HL-60 (cell line): ENCODE results near the gene KIAA0408.

ENCODE experiments used
- DNase-seq, 2 experiments: peaks; one replicate each; pipeline ENCODE4 v3.0.0-alpha.2; 2010 to 2020; ENCODE audit warnings: low read depth in 1 of 2, low spot score in 1 of 2
- H3K27ac ChIP-seq: fragments of 250-450 bp; sonication (Bioruptor Pico); replicated peaks from 2 replicates; pipeline ENCODE4 v1.5.1; 2020; ENCODE audit warnings: mild to moderate bottlenecking, moderate library complexity
- H3K27me3 ChIP-seq: fragments of 250-450 bp; sonication (Bioruptor Pico); 2 replicates; pipeline ENCODE4 v1.5.1; 2021; ENCODE audit warnings: mild to moderate bottlenecking, moderate library complexity; ENCODE audit not compliant: insufficient read depth, poor library complexity, severe bottlenecking
- H3K4me3 ChIP-seq: replicated peaks from 2 replicates; pipeline ENCODE4 v1.5.1; 2011; ENCODE audit warnings: mild to moderate bottlenecking, control low read depth, low read length; ENCODE audit not compliant: insufficient read depth
- GABPA ChIP-seq: IDR thresholded peaks from 2 replicates; pipeline ENCODE4 v1.6.1; 2012; ENCODE audit warnings: low read depth
- POLR2AphosphoS5 ChIP-seq: IDR thresholded peaks from 2 replicates; pipeline ENCODE4 v1.6.1; 2012; ENCODE audit warnings: low read depth
- REST ChIP-seq: IDR thresholded peaks from 2 replicates; pipeline ENCODE4 v1.6.1; 2012; ENCODE audit warnings: low read depth; ENCODE audit not compliant: insufficient replicate concordance
- SPI1 ChIP-seq: IDR thresholded peaks from 2 replicates; pipeline ENCODE4 v1.6.1; 2012; ENCODE audit warnings: low read depth, mild to moderate bottlenecking, borderline replicate concordance
- TF ChIP-seq, protein P1 (sequence below): IDR thresholded peaks from one replicate; pipeline ENCODE4 v1.5.1; 2011; ENCODE audit warnings: low read length, control low read depth, inconsistent platforms; ENCODE audit not compliant: insufficient read depth

Gene KIAA0408

DNA sequence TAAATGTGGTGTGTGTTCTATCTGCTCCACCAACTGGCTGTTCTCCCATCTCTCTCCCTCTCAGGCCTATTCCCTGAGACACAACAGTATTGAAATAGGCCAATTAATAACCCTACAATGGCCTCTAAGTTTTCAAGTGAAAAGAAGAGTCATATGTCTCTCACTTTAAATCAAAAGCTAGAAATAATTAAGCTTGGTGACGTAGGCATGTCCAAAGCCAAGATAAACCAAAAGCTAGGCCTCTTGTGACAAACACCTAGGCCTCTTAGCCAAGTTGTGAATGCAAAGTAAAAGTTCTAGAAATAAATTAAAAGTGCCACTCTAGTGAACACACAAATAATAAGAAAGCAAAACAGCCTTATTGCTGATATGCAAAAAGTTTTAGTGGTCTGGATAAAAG, 30.1 kb upstream of the KIAA0408 start:
- TF ChIP-seq REST (no peak), GABPA (no peak), POLR2AphosphoS5 (no peak), SPI1 (no peak)
- TF ChIP-seq, protein P1, sequence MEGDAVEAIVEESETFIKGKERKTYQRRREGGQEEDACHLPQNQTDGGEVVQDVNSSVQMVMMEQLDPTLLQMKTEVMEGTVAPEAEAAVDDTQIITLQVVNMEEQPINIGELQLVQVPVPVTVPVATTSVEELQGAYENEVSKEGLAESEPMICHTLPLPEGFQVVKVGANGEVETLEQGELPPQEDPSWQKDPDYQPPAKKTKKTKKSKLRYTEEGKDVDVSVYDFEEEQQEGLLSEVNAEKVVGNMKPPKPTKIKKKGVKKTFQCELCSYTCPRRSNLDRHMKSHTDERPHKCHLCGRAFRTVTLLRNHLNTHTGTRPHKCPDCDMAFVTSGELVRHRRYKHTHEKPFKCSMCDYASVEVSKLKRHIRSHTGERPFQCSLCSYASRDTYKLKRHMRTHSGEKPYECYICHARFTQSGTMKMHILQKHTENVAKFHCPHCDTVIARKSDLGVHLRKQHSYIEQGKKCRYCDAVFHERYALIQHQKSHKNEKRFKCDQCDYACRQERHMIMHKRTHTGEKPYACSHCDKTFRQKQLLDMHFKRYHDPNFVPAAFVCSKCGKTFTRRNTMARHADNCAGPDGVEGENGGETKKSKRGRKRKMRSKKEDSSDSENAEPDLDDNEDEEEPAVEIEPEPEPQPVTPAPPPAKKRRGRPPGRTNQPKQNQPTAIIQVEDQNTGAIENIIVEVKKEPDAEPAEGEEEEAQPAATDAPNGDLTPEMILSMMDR = no peak
- Histone ChIP-seq H3K27ac (no peak overlapping the region), H3K4me3 (no peak overlapping the region), H3K27me3 (no peaks in the 10 kb centered on the region)
- DNase-seq = no peak

DNA sequence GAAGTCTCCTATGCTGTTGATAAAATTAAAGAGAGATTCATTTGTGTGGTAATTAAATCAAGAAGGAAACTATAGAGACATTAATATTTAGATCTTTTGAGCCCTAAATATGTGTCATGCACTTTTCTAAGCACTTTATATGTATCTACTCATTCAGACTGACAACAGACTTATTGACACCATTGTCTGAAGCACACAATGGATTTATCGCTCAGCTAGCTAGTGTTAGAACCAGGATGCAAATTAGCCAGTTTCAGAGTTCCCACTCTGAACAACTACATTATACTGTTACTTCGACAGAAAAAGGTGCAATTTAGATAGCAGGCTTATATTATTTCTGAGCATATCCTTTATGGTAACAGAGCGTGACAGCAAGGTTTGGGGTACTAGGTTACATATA, 27.7 kb upstream of the KIAA0408 start:
- no peak for DNase-seq
- no peak overlapping the region for H3K27ac ChIP-seq
- H3K27me3 ChIP-seq = no peaks in the 10 kb centered on the region
- no peak for TF ChIP-seq SPI1
- TF ChIP-seq, protein P1 = no peak
- TF ChIP-seq GABPA = no peak
- TF ChIP-seq REST = no peak
- TF ChIP-seq POLR2AphosphoS5 = no peak
- H3K4me3 ChIP-seq = no peak overlapping the region

GRCh38 chr6:127484212-127484863, 25.1 kb upstream of the KIAA0408 start:
- no peak overlapping the region for H3K27ac ChIP-seq

More at GRCh38 chr6:127484212-127484863, 25.1 kb upstream of the KIAA0408 start:
- no peaks in the 10 kb centered on the region for H3K27me3 ChIP-seq
- TF ChIP-seq, protein P1 = no peak
- TF ChIP-seq POLR2AphosphoS5 = no peak
- no peak for TF ChIP-seq GABPA
- no peak for TF ChIP-seq SPI1
- TF ChIP-seq REST = no peak
- H3K4me3 ChIP-seq = no peak overlapping the region
- no peak for DNase-seq
